GM21825 (cell line): ENCODE data around the gene CCNB3.
"Not testable (repeated sequence)": the region's sequence is repeated elsewhere in the genome, so short reads cannot be mapped to it uniquely, and the experiment has no call there.

Experiments
- ATAC-seq: cut with Tn5 transposase; IDR thresholded peaks from one replicate; pipeline ENCODE4 v1.9.1; 2021; ENCODE audit warnings: mild to moderate bottlenecking, moderate library complexity; ENCODE audit not compliant: unreplicated experiment

The CCNB3 gene

GRCh38 chrX:50204364-50204899 is at the start of gene CCNB3:
TSS of gene CCNB3 (plus strand) at chrX:50204765. CDS start at chrX:50285164, 80,399 bp downstream.
- peak; percentile 94 for ATAC-seq

GRCh38 chrX:50157545-50158135 is 46.9 kb upstream of the CCNB3 start:
- no peak for ATAC-seq

DNA sequence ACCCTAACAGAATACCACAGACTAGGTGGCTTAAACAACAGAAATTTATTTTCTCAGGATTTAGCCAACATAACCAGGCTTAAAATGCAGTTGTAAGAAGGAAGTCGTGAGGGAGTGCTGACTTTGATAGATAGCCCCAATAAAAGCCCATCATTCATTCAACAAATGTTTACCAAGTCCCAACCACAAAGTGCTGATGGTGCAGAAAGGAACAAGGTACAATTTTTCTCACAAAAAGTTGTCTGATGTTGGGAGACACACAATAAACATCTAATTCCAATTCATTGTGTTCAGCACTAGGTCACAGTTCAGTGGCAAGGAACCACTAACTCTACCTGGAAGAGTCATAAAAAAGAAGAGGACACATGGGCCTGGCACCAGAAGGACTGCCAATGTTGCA is 46.0 kb upstream of the CCNB3 start:
- ATAC-seq, result no peak

GRCh38 chrX:50161127-50161526 is 43.4 kb upstream of the CCNB3 start:
- no peak for ATAC-seq

DNA sequence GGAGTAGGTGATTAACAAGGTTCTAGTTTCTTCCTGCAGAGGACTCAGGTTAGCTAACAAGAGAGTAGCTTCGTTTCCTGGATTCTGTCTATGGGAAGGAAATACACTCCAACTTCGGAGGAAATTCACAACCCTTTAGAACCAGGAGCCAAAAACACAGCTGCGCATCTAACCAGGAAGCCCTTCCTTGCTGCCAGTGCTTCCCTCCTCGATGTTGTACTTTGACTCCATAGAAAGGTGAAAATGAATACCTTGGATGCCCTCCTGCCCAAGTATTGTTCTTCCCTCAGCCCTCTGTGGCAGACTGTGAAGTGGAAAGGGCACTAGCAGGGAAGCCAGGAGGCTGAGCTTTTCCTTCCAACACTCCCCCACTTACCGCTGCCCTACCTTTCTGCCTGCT is 38.8 kb upstream of the CCNB3 start:
- ATAC-seq, result no peak

DNA sequence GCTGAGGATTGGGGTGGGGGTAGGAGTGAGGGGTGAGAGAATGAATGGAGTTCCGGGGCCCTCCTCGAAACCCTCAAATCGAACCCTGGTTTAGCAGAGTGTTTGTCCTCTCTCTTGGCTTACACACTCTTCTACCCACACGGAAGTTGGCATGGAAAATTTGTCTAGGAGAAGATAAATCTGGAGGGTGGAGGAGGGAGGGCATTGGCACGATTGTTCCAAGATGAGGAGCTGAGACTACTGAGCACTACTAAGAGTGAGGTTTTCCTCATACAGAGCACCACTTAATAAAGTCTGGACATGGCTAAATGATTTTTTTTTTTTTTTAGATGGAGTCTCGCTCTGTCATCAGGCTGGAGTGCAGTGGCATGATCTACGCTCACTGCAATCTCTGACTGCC is 37.2 kb upstream of the CCNB3 start:
- no peak for ATAC-seq

GRCh38 chrX:50168241-50168687 is 36.3 kb upstream of the CCNB3 start:
- peak; percentile 29 for ATAC-seq

DNA sequence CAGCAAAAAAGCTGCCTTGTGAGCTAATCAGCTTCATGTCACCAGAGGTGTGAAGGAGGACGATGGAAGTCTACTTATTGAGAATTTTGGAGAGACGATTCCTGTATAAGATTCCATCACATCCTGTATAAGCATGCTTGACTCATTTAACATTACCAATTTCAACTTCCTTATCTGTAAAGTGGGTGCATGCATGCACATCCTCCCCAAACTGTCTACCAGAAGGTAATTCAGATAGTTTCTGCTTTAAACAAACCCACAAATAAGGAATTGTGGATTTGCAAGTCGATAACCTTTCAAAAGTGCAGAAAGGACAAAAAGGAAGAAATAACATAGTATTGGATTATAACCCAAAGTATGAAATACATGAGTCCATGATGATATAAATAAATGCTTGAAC is 34.8 kb upstream of the CCNB3 start:
- ATAC-seq, result no peak

- ATAC-seq, result no peak
Measured at GRCh38 chrX:50180073-50180940, 24.3 kb upstream of the CCNB3 start.

DNA sequence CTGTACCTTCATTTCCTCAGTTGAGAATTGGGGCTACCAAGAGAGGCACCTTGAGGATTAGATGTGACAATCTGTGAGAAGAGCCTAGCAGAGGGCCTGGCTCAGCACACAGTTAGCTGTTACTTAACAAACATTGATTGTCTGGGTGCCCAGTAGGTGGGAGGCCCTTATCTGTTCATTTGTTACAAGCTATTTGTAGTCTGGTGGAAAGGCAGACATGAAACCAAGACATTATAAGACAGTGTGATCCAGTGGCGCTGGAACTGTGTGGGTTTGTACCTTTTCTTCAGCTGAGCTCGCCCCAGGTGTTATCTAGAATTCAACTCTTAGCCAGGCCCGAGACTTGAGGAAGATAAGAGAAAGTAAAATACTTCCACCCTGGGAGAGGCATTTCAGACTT is 20.7 kb upstream of the CCNB3 start:
- ATAC-seq, result no peak

DNA sequence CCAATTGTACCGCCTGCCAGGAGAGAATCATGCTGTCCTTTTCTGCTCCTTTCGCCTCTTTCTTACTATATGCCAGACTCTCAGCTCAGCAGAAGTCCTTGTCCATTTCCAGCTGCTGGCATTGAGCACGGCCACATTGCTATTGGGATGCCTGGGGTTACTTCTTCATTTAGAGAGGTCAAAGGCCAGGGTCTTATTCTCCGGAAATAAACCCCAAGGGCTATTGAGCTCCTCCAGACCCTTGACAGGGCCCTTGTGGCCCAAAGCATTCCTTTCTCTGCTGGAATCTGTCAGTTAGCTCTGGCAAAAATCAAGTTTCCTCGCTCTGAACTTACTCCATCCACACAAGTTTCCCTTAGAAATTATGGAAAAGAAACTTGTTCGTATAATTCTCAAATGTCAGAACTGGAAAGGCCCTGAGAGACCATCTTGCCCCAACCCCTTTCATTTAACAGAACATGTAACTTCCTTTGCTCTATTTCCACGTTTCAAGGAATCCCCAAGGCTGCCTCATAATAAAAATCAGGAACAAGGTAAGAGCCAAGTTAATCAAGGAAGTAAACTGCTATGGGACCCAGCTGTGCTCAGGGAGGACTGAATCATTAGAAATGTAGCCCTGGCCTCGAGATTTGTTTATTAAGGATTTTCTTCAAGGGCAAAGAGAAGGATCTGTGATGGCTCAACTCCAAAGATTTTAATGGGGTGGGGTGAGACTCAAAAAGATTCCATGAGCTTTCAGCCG is 15.5 kb upstream of the CCNB3 start:
- ATAC-seq, result no peak

DNA sequence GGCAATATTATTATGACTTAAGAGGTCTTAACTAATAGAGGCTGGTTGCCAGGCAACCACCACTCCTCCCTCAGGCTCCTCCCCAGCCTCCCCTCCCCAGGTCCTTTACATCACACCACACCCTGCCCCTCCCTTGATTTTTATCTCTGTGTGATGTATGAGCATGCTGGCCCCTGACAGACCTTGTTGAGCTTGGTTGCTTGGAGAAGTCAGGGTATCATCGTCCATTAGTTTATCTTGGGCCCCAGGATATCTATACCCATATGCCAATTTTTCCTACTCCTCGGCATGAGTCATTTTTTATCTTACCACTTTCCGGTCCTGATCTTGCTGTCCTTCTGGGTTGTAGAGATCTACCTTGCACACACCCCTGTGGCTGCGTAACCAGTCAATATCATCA is 6.2 kb upstream of the CCNB3 start:
- no peak for ATAC-seq

DNA sequence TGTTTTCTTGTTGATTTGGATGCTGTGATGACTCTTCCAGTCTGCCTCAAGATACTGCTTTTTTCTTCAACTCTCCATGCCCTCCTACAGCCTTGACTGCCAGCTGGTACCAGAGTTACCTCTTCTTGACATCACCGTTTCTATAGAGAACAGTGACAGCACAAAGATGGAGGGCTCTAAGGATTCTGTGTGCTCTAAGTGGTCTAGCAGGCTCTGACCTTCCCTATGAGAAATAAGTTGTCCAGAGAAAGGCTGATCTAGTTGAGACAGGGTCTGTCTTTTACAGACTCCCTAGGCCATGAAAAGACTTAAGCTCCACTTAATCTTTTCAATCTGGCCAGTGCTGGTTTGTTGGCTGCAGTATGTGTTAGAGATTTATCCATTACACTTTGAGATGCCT is 3.7 kb upstream of the CCNB3 start, which contains the start of gene AKAP4:
Gene AKAP4, minus strand, starts transcription at position 101 of the 400 bp plus-strand sequence. CDS start 118 bp downstream, outside the sequence.
- ATAC-seq, result no peak

GRCh38 chrX:50202539-50202938 is 2.0 kb upstream of the CCNB3 start:
- no peak for ATAC-seq

DNA sequence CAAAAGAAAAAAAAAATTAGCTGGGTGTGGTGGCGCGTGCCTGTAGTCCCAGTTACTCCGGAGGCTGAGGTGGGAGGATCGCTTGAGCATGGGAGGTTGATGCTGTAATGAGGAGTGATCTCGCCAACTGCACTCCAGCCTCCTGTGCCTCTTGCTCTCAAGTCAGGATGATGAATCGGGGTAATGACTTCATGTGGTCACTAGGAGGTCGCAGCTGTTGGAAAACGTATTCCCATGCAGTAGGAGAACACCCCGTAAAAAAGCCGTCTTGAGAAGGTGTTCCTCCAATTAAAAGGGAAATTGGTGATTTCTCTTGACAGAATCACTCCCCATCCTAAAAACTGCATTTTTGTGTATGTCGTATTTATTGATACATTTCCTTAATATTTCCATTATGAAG is 2.2 kb downstream of the CCNB3 start:
- ATAC-seq, result no peak

GRCh38 chrX:50211510-50211909 is 6.9 kb downstream of the CCNB3 start:
- ATAC-seq, result no peak

- no peak for ATAC-seq
Measured at GRCh38 chrX:50281253-50281652, 76.7 kb downstream of the CCNB3 start.

DNA sequence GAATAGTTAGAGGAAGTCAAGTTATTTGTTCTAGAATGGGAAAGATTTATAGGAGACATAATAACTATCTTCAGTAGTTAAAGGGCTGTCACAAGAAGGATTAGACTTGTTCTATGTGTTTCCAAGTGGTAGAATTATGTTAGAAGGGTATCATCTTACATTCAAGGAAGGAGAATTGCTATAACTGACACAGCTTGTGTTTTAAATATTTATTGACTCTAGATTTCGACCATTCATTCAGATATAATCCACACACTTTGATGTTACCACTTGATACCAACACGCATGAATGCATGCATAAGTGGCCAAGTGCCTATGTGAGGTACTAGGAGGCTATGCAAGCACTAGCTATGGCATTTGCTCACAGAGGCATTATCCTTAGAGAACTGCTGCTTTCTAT is 122.7 kb downstream of the CCNB3 start:
- ATAC-seq, result no peak

DNA sequence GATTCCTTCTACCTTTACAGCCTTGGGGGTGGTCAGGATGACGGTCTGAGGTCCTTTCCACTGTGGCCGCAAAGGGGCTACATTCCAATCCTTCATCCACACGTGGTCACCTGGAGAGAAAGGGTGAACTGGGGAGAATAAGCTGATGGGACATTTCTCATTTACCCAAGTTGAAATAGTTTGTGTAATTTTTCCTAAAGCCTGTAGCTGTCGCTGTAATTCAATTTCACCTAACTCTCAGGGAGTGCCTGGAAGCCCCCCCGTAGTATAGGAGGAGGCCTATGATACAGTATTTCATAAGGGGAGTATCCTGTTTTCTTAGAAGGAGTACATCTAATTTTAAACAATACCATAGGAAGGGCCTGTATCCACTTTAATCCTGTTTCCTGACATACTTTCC is 128.1 kb downstream of the CCNB3 start:
- ATAC-seq, result not testable (repeated sequence)

DNA sequence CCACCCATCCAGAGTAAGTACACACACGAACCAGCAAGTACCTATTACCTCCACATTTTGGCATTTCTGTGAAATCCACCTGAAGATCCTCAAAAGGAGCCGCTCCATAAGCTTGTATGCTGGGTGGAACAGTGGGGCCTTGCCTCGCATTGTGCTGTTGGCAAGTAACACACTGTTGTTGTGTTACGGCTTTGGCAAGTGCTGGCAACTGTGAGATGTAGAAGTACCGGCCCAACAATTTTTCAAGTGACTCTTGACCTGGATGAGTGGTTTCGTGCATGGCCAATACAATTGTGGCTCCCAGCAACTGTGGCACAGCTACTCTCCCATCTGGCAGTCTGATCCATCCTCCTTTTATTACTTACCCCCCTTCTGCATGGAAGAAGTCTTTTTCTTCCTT is 128.7 kb downstream of the CCNB3 start:
- ATAC-seq, result no peak

- ATAC-seq, result no peak
Measured at GRCh38 chrX:50343917-50344316, 139.4 kb downstream of the CCNB3 start.
